PFSK-1 (cell line): Measurements from ENCODE around the gene NDFIP2.

Source experiments
- FOXP2 ChIP-seq: optimal IDR thresholded peaks from 2 replicates; pipeline ENCODE3; 2011; ENCODE audit warnings: borderline replicate concordance, control low read depth, inconsistent platforms; ENCODE audit not compliant: insufficient read depth; ENCODE audit errors: extremely low read length, extremely low read depth
- POLR2AphosphoS5 ChIP-seq: IDR thresholded peaks from 2 replicates; pipeline ENCODE4 v1.6.1; 2012; ENCODE audit warnings: low read depth, mild to moderate bottlenecking, control low read depth, low read length, moderate library complexity
- REST ChIP-seq, 2 experiments: IDR thresholded peaks; 2 replicates each; pipeline versions ENCODE4 v1.6.1 to v1.8.0; 2011 to 2012; ENCODE audit warnings: low read depth in 2 of 2, low read length in 2 of 2, control low read depth in 1 of 2, inconsistent platforms in 1 of 2, mild to moderate bottlenecking in 1 of 2, moderate library complexity in 1 of 2; ENCODE audit not compliant: insufficient read depth in 1 of 2
- TAF1 ChIP-seq: IDR thresholded peaks from 2 replicates; pipeline ENCODE4 v1.6.1; 2012; ENCODE audit warnings: low read length, control low read depth, borderline replicate concordance; ENCODE audit not compliant: insufficient read depth

DNA sequence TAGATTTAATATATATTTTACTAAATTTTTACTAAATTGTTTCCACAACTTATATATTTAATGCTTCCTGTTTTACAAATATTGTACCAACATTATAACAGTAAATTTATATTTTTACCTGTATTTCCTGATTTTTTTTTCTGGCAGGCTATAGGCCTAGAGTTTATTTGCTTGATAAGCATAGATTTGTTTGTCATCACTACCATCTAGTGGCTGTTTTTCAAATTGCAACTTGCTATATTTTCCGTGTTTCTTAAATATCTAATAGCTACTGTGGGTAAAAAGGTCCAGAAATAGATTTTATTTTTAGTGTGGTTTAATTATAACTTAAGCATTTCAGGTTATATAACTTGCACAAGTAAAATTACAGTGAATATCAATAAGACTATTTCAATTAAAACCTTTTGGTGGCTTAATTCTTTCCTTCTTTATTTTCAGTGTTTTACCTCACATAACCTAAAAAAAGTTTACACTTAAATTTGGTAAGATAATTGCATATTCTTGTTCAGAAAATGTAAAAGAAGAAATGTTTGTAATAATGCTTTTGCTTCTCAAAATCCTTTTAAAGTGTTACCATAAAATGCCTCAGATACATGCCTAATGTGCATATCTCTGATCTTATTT is 60.6 kb downstream of the NDFIP2 start:
- TF ChIP-seq TAF1 = no peak
- no peak for TF ChIP-seq REST (IDR thresholded peaks at IDR 0.05; ENCODE audit: insufficient read depth in 1 of 2, low read depth in 2 of 2, low read length in 2 of 2)
- no peak for TF ChIP-seq POLR2AphosphoS5
- no peak for TF ChIP-seq FOXP2
